Subcutaneous adipose tissue (tissue), 4 donors: ENCODE results near the gene ZNF14. TPM values are rescaled to one million over a fixed set of nuclear protein-coding genes. Genes with fewer than 3 reads are reported as not detected.

Experiments
- CTCF ChIP-seq: fragments of 450-650 bp; IDR thresholded peaks from one replicate; pipeline ENCODE4 v1.5.1; 2016; ENCODE audit warnings: low read depth, mild to moderate bottlenecking, control low read depth, antibody characterized with exemption, moderate library complexity
- small RNA-seq: library from RNA; depleted of rRNA; stranded (forward); fragments of <200 nt; gene quantifications from one replicate; pipeline ENCODE3, GENCODE V24; 2016
- total RNA-seq, 4 donors: library from RNA; depleted of rRNA; stranded (reverse); fragments of >200 nt; gene quantifications; one replicate each; pipeline ENCODE4 v1.1.0, GENCODE V29; 2016

ZNF14 gene
- total RNA-seq, 4 donors from 2014 or later = 5.7 to 9.6 (median 8.2) TPM

GRCh38 chr19:19668230-19669012 is 64.5 kb downstream of the ZNF14 start, which contains the start of gene ZNF101:
Gene ZNF101, plus strand, starts transcription at chr19:19668839. Its CDS starts 125 bp downstream, at chr19:19668964.
- no peak for TF ChIP-seq CTCF

- no peak for TF ChIP-seq CTCF
Observed at GRCh38 chr19:19663256-19664120, 69.4 kb downstream of the ZNF14 start, which contains the start of gene ATP13A1. Gene ATP13A1, minus strand, starts transcription at chr19:19663676. Its CDS starts 10 bp downstream, at chr19:19663666.

- TF ChIP-seq CTCF = no peak
Observed at GRCh38 chr19:19662871-19663255, 70.0 kb downstream of the ZNF14 start.

- no peak for TF ChIP-seq CTCF
Observed at GRCh38 chr19:19662344-19662743, 70.6 kb downstream of the ZNF14 start.

- no peak for TF ChIP-seq CTCF
Observed at GRCh38 chr19:19661675-19662251, 71.1 kb downstream of the ZNF14 start.

GRCh38 chr19:19661141-19661674 is 71.7 kb downstream of the ZNF14 start:
- no peak for TF ChIP-seq CTCF

Small RNA genes lying within 50 kb of the gene (small RNA-seq; reads per million reads assigned to genes)
- gene AC011458.2 (not detected), gene AC011477.5 (not detected)

Other genes with a start within 250 kb of the ZNF14 start
- gene TSSK6, start 217.6 kb downstream of the ZNF14 start, total RNA-seq = 1 to 10 TPM in 3 of 4 donors, under 1 TPM in 1; 0.57 to 2.2 (median 1.3) TPM
- 10 to 100 TPM; 26.6 to 83.0 (median 36.0) TPM for gene NDUFA13, start 216.9 kb downstream of the ZNF14 start, total RNA-seq
- gene YJEFN3, start 204.2 kb downstream of the ZNF14 start, total RNA-seq = 1 to 10 TPM in 1 of 4 donors, under 1 TPM in 3; 0.33 to 1.1 (median 0.80) TPM
- gene CILP2, start 194.8 kb downstream of the ZNF14 start, total RNA-seq = under 1 TPM in 2 of 4 donors, not detected in 2; 0.38 to 0.85 TPM
- 1 to 10 TPM; 1.6 to 4.0 (median 2.4) TPM for gene PBX4, start 114.4 kb downstream of the ZNF14 start, total RNA-seq
- gene LPAR2, start 104.9 kb downstream of the ZNF14 start, total RNA-seq = 1 to 10 TPM in 3 of 4 donors, under 1 TPM in 1; 0.65 to 8.8 (median 3.0) TPM
- gene GMIP, start 89.5 kb downstream of the ZNF14 start, total RNA-seq = 10 to 100 TPM in 3 of 4 donors, 1 to 10 TPM in 1; 5.2 to 18.9 (median 16.5) TPM
- gene ATP13A1, start 69.4 kb downstream of the ZNF14 start, total RNA-seq = 100 to 1,000 TPM in 3 of 4 donors, 10 to 100 TPM in 1; 33.4 to 272 (median 109) TPM
- gene ZNF101, start 64.3 kb downstream of the ZNF14 start, total RNA-seq = 10 to 100 TPM in 1 of 4 donors, 1 to 10 TPM in 3; 4.5 to 11.6 (median 5.6) TPM
- 10 to 100 TPM; 31.4 to 39.0 (median 36.7) TPM for gene ZNF506, start 88.6 kb upstream of the ZNF14 start, total RNA-seq
- gene ZNF253, start 132.8 kb upstream of the ZNF14 start, total RNA-seq = 1 to 10 TPM; 6.8 to 9.1 (median 8.8) TPM
- gene ZNF93, start 167.8 kb upstream of the ZNF14 start, total RNA-seq = 1 to 10 TPM; 5.1 to 5.8 (median 5.6) TPM